A549 treated with AZD9567 at 1 μM for 4 hours (cell line): ENCODE measurements around the gene SP7. TPM values are rescaled to one million over a fixed set of nuclear protein-coding genes. Genes with fewer than 3 reads are reported as not detected.

Experiments used
- total RNA-seq: library from RNA; stranded (reverse); fragments of 200-300 nt; extraction: Qiagen RNA extraction; gene quantifications from 5 replicates; pipeline ENCODE4 v1.2.3, GENCODE V29; 2022; ENCODE audit not compliant: insufficient read depth

SP7 gene
- total RNA-seq: 0.03 TPM in 2 of 5 replicates, not detected in the others

DNA sequence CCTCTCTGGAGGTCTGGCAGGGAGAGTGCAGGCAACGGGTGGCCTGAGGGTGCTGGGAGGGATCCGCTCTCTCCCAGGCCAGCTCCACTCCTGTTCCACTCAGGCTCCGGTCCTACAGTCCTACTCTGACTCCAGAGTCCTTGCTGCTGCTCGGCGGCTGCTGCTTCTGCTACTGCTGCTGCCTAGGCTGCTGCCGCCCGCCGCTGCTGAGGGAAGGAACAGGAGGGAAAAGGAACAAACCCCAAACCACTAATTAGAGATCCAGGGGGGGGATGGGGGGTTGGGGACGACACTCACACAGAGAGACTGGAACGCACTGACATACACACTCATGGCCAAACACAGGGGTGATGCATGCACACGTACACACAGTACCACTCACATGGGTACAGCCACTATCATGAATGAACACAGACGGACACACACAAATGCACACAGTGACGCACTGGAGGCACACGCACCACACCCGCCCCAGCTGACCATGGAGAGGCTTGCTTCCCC is at the start of gene SP7:
TSS of gene SP7 (minus strand) at position 174 of the 501 bp plus-strand sequence. CDS start 708 bp downstream, outside the sequence.

GRCh38 chr12:53380104-53380793 is 44.1 kb upstream of the SP7 start, which contains the start of gene SP1:
Gene SP1, plus strand, starts transcription at chr12:53380176. Its CDS starts 116 bp downstream, at chr12:53380292.

DNA sequence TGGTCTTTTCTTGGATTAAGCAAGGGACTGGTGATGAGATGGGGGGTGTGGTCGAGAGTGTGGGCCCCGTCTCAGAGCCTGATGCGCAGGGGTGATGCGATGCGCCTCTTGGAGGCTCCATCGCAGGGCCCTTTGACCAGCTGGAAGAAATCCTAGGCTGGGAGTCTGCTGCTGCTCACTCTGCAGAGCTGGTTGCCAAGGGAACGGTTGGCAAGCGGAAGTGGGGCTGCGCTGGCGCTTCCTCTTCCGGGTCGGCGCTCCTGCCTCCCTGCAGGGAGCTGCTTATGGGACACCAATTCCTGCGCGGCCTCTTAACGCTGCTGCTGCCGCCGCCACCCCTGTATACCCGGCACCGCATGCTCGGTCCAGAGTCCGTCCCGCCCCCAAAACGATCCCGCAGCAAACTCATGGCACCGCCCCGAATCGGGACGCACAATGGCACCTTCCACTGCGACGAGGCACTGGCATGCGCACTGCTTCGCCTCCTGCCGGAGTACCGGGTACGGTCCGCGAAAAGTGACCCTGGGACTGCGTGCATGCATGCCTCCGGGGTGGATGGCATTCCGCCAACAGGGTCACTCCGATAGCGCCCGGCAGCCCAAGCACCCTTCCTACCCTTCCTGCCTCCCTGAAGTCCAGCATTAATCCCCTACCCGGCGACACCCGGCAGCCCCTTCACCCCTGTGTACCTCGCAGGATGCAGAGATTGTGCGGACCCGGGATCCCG is 36.5 kb downstream of the SP7 start, which contains the start of gene MYG1:
TSS of gene MYG1 (plus strand) at position 242 of the 727 bp plus-strand sequence. CDS start at position 285, 43 bp downstream.

GRCh38 chr12:53295070-53295890 is 40.9 kb downstream of the SP7 start, which contains the start of gene PFDN5:
Gene PFDN5, plus strand, starts transcription at chr12:53295542. Its CDS starts 26 bp downstream, at chr12:53295568.

Other genes starting within 250 kb of the SP7 start
- 134 to 246 TPM (median 225 TPM) in 5 replicates for gene IGFBP6, start 238.7 kb downstream of the SP7 start, total RNA-seq
- 0.12 to 0.21 TPM (median 0.17 TPM) in 4 of 5 replicates, not detected in the other for gene SOAT2, start 232.9 kb downstream of the SP7 start, total RNA-seq
- 9.3 to 16.7 TPM (median 14.9 TPM) in 5 replicates for gene ZNF740, start 155.6 kb downstream of the SP7 start, total RNA-seq
- gene CSAD, start 155.4 kb downstream of the SP7 start, total RNA-seq: 3.9 to 7.6 TPM (median 6.5 TPM) in 5 replicates
- gene ITGB7, start 129.1 kb downstream of the SP7 start, total RNA-seq: 0.24 to 0.51 TPM (median 0.38 TPM) in 4 of 5 replicates, not detected in the other
- gene RARG, start 104.1 kb downstream of the SP7 start, total RNA-seq: 18.2 to 24.2 TPM (median 21.9 TPM) in 5 replicates
- gene ESPL1, start 68.1 kb downstream of the SP7 start, total RNA-seq: 16.5 to 20.8 TPM (median 19.4 TPM) in 5 replicates
- gene PFDN5, start 40.8 kb downstream of the SP7 start, total RNA-seq: 462 to 512 TPM (median 505 TPM) in 5 replicates
- 85.7 to 101 TPM (median 88.3 TPM) in 5 replicates for gene MYG1, start 36.7 kb downstream of the SP7 start, total RNA-seq
- 78.3 to 97.9 TPM (median 80.5 TPM) in 5 replicates for gene AAAS, start 14.7 kb downstream of the SP7 start, total RNA-seq
- gene SP1, start 43.8 kb upstream of the SP7 start, total RNA-seq: 18.7 to 23.4 TPM (median 21.2 TPM) in 5 replicates
- 0.82 to 1.2 TPM (median 0.97 TPM) in 4 of 5 replicates, not detected in the other for gene AMHR2, start 87.5 kb upstream of the SP7 start, total RNA-seq
- 241 to 345 TPM (median 303 TPM) in 5 replicates for gene PRR13, start 105.4 kb upstream of the SP7 start, total RNA-seq
- gene PCBP2, start 115.7 kb upstream of the SP7 start, total RNA-seq: 639 to 671 TPM (median 649 TPM) in 5 replicates
- 5.3 to 15.1 TPM (median 12.7 TPM) in 5 replicates for gene MAP3K12, start 163.1 kb upstream of the SP7 start, total RNA-seq
- 42.4 to 57.5 TPM (median 52.6 TPM) in 5 replicates for gene TARBP2, start 164.9 kb upstream of the SP7 start, total RNA-seq
- gene NPFF, start 171.1 kb upstream of the SP7 start, total RNA-seq: 0.20 TPM in 1 of 5 replicates, not detected in the others